ENCODE data around the gene NUDT15. TPM values are rescaled to one million over a fixed set of nuclear protein-coding genes. Genes with fewer than 3 reads are reported as not detected.
"Not testable (repeated sequence)": the region's sequence is repeated elsewhere in the genome, so short reads cannot be mapped to it uniquely, and the experiment has no call there.

NUDT15 gene
- 42.1 and 56.9 TPM in 2 replicates for total RNA-seq (2014; rRNA removed; shearing (Covaris generic))

- peak; percentile 95 for DNase-seq (ENCODE audit: low read depth)
Measured at GRCh38 chr13:48037346-48038173, at the start of gene NUDT15. Gene NUDT15, plus strand, starts transcription at chr13:48037726. Its CDS starts 21 bp downstream, at chr13:48037747.

GRCh38 chr13:47990427-47990826 is 47.1 kb upstream of the NUDT15 start:
- no peak for DNase-seq (ENCODE audit: low read depth)

- DNase-seq (ENCODE audit: low read depth), result no peak
Measured at GRCh38 chr13:47990920-47991466, 46.5 kb upstream of the NUDT15 start.

GRCh38 chr13:47991859-47992258 is 45.7 kb upstream of the NUDT15 start:
- no peak for DNase-seq (ENCODE audit: low read depth)

GRCh38 chr13:47997384-47997783 is 40.1 kb upstream of the NUDT15 start:
- DNase-seq (ENCODE audit: low read depth), result no peak

GRCh38 chr13:47999973-48000372 is 37.6 kb upstream of the NUDT15 start:
- DNase-seq (ENCODE audit: low read depth), result no peak

GRCh38 chr13:48000559-48001113 is 36.9 kb upstream of the NUDT15 start:
- peak; percentile 4 for DNase-seq (ENCODE audit: low read depth)

GRCh38 chr13:48001114-48001881 is 36.2 kb upstream of the NUDT15 start, which contains the start of gene SUCLA2:
Gene SUCLA2, minus strand, starts transcription at chr13:48001273. Its CDS starts 4 bp downstream, at chr13:48001269.
- peak; percentile 92 for DNase-seq (ENCODE audit: low read depth)

GRCh38 chr13:48001999-48002398 is 35.5 kb upstream of the NUDT15 start:
- DNase-seq (ENCODE audit: low read depth), result not testable (repeated sequence)

- DNase-seq (ENCODE audit: low read depth), result no peak
Measured at GRCh38 chr13:48004201-48004600, 33.3 kb upstream of the NUDT15 start.

GRCh38 chr13:48006396-48006795 is 31.1 kb upstream of the NUDT15 start:
- no peak for DNase-seq (ENCODE audit: low read depth)

- peak; percentile 28 for DNase-seq (ENCODE audit: low read depth)
Measured at GRCh38 chr13:48009284-48009683, 28.2 kb upstream of the NUDT15 start.

GRCh38 chr13:48010698-48011097 is 26.8 kb upstream of the NUDT15 start:
- DNase-seq (ENCODE audit: low read depth), result no peak

GRCh38 chr13:48012668-48013067 is 24.9 kb upstream of the NUDT15 start:
- no peak for DNase-seq (ENCODE audit: low read depth)

- no peak for DNase-seq (ENCODE audit: low read depth)
Measured at GRCh38 chr13:48014359-48014758, 23.2 kb upstream of the NUDT15 start.

- no peak for DNase-seq (ENCODE audit: low read depth)
Measured at GRCh38 chr13:48018637-48019036, 18.9 kb upstream of the NUDT15 start.

- no peak for DNase-seq (ENCODE audit: low read depth)
Measured at GRCh38 chr13:48019796-48020195, 17.7 kb upstream of the NUDT15 start.

GRCh38 chr13:48028066-48028465 is 9.5 kb upstream of the NUDT15 start:
- DNase-seq (ENCODE audit: low read depth), result no peak

GRCh38 chr13:48029859-48030258 is 7.7 kb upstream of the NUDT15 start:
- no peak for DNase-seq (ENCODE audit: low read depth)

GRCh38 chr13:48038761-48039160 is 1.2 kb downstream of the NUDT15 start:
- DNase-seq (ENCODE audit: low read depth), result peak; percentile 1

- DNase-seq (ENCODE audit: low read depth), result no peak
Measured at GRCh38 chr13:48040049-48040448, 2.5 kb downstream of the NUDT15 start.

GRCh38 chr13:48040896-48041295 is 3.4 kb downstream of the NUDT15 start:
- no peak for DNase-seq (ENCODE audit: low read depth)
